NT2/D1 (cell line): Measurements from ENCODE around the gene ATP13A3.

Experiments
- SUZ12 ChIP-seq: IDR thresholded peaks from 2 replicates; pipeline ENCODE4 v1.6.1; 2011; ENCODE audit not compliant: insufficient read length, insufficient read depth; ENCODE audit errors: extremely low read depth
- YY1 ChIP-seq: IDR thresholded peaks from 2 replicates; pipeline ENCODE4 v1.6.1; 2011; ENCODE audit not compliant: insufficient read length, insufficient read depth

DNA sequence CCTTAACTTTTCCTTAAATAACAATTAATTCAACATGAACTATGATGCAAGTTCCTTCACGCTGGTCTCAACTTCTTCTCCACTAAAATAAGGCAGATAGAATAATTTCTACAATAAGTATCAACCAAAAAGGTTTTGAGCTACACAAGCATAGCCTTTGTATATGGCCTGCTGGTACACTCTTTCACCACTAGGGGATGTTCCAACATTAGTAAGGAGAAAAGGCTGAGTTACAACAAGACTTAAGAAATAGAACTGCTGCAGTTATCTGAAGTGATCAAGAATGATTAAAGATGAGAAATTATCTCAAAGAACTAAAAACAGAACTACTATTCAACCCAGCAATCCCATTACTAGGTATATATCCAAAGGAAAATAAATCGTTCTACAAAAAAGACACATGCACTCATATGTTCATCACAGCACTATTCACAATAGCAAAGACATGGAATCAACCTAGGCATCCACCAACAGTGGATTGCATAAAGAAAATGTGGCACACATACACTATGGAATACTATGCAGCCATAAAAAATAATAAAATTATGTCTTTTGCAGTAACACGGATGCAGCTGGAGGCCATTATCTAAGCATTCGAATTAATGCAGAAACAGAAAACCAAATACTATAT lies 14.4 kb downstream of the ATP13A3 start:
- TF ChIP-seq YY1 (no peak), SUZ12 (no peak)
